Neuron (in vitro differentiated cells): Measurements from ENCODE around the gene ERBIN.

ENCODE experiments used
- H2AFZ ChIP-seq: one replicate; pipeline ENCODE4 v1.6.1; 2013; ENCODE audit warnings: low read depth, mild to moderate bottlenecking, inconsistent platforms, low read length, moderate library complexity
- H3K27me3 ChIP-seq: one replicate; pipeline ENCODE4 v1.6.1; 2013; ENCODE audit warnings: low read length; ENCODE audit not compliant: insufficient read depth
- H3K36me3 ChIP-seq: one replicate; pipeline ENCODE4 v1.6.1; 2013; ENCODE audit warnings: low read length; ENCODE audit not compliant: insufficient read depth
- H3K4me1 ChIP-seq: one replicate; pipeline ENCODE4 v1.6.1; 2013; ENCODE audit warnings: low read length; ENCODE audit not compliant: insufficient read depth
- H3K4me3 ChIP-seq: 2 replicates; pipeline ENCODE4 v1.5.1; 2013; ENCODE audit warnings: mild to moderate bottlenecking, low read length, moderate library complexity
- H3K9me3 ChIP-seq: one replicate; pipeline ENCODE4 v1.6.1; 2013; ENCODE audit warnings: low read length

ERBIN gene

DNA sequence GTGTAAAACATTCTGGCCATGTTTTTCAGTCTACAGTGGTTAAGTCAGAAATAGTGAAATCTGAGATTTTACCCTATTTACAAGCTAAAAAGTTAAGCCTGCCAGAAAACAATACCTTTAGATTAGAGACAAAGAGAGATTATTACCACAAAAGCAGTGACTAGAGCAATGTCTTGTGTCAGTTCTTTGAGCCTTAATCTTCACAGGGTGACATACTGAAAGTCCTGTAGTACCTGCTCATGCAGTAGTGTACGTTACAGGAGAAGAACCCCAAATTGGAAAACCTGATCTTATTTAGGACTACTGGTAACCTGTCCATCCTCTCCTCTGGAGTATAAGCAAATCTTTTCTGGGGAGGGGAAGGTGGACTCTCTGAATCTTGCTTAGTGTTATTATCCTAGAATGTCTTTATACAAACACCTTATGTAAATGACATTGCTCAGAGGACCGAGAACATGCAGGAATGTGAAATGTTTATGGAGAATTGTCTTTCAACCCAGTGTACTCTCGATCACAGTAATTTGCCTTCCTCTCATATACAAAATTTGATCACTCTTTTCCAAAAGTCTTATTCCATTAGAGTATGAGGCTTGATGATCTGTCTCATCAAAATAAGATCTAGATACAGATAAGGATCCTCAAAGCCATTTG is 55.7 kb downstream of the ERBIN start:
- Histone ChIP-seq H2AFZ (no peak overlapping the region), H3K36me3 (peaks cover 2% of the 10 kb centered on the region), H3K4me1 (peaks cover 4% of the 10 kb centered on the region), H3K27me3 (no peaks in the 10 kb centered on the region), H3K9me3 (peaks cover 6% of the 10 kb centered on the region), H3K4me3 (no peak overlapping the region)

- Histone ChIP-seq H3K4me3 (no peak overlapping the region), H2AFZ (no peak overlapping the region), H3K36me3 (peaks cover 2% of the 10 kb centered on the region), H3K9me3 (peaks cover 6% of the 10 kb centered on the region), H3K27me3 (no peaks in the 10 kb centered on the region), H3K4me1 (peaks cover 4% of the 10 kb centered on the region)
These were observed 56.3 kb downstream of the ERBIN start for GRCh38 chr5:65982635-65983034.

- H3K9me3 ChIP-seq: peaks cover 3% of the 10 kb centered on the region
- peaks cover 4% of the 10 kb centered on the region for H3K4me1 ChIP-seq
- no peak overlapping the region for H2AFZ ChIP-seq
- peaks cover 5% of the 10 kb centered on the region for H3K36me3 ChIP-seq
- H3K27me3 ChIP-seq: no peaks in the 10 kb centered on the region
- no peak overlapping the region for H3K4me3 ChIP-seq
These were observed 57.9 kb downstream of the ERBIN start for GRCh38 chr5:65984098-65984885.

DNA sequence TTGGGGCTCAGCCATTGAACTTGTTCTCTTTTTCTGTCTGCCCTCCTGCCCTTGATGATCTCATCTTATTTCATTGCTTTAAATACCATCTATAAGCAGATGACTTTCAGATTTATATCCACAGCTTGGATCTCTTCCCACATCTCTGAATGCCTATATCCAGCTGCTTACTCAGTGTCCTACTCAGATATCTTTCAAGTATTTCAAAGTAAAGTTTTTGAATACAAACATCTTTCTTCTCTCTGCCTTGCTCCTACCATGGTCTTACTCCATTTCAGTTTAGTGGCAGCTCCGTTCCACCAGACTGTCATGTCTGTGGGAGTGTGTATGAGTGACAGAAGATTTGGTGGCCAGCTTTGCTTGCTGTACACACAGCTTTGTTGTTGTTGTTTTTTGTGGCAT is 59.7 kb downstream of the ERBIN start:
- Histone ChIP-seq H3K36me3 (peaks cover 7% of the 10 kb centered on the region), H3K4me3 (no peak overlapping the region), H3K27me3 (no peaks in the 10 kb centered on the region), H2AFZ (no peak overlapping the region), H3K4me1 (peaks cover 4% of the 10 kb centered on the region), H3K9me3 (peaks cover 3% of the 10 kb centered on the region)

DNA sequence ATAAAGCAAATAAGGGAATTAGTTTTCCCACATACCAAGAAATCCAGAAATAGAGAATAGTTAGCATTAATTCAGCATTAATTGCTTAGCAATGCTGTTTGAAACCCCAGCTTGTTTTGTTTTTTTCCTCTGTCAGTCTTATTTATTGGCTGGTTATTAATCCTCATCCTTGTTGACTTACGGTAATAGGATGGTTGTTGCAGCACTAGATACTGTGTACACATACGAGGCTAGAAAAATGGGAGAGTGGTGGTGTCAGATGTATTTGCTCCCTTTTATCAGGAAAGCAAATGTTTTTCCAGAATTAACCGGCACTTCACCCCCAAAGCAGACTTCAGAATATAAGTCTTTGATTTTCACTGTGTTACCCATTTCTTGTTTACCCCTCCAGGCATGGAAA is 60.4 kb downstream of the ERBIN start:
- Histone ChIP-seq H3K9me3 (peaks cover 1% of the 10 kb centered on the region), H3K27me3 (no peaks in the 10 kb centered on the region), H3K4me3 (no peak overlapping the region), H3K4me1 (peaks cover 4% of the 10 kb centered on the region), H3K36me3 (peaks cover 5% of the 10 kb centered on the region), H2AFZ (no peak overlapping the region)

GRCh38 chr5:65987982-65988381 is 61.6 kb downstream of the ERBIN start:
- Histone ChIP-seq H3K4me1 (peaks cover 8% of the 10 kb centered on the region), H3K36me3 (peaks cover 14% of the 10 kb centered on the region), H3K27me3 (no peaks in the 10 kb centered on the region), H2AFZ (no peak overlapping the region), H3K4me3 (no peak overlapping the region), H3K9me3 (peaks cover 1% of the 10 kb centered on the region)

GRCh38 chr5:65989158-65989557 is 62.8 kb downstream of the ERBIN start:
- H3K9me3 ChIP-seq: peaks cover 1% of the 10 kb centered on the region

DNA sequence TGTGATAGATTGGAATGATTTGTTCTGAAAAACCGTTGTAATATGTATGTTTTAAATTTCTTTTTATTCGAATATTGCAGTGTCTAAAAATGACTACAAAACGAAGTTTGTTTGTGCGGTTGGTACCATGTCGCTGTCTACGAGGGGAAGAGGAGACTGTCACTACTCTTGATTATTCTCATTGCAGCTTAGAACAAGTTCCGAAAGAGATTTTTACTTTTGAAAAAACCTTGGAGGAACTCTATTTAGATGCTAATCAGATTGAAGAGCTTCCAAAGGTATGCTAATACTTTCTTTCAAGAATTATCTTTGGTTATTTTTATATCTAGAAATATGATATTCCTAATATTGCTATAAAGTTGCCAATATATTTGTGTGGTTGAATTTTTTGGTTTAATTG is 66.3 kb downstream of the ERBIN start:
- Histone ChIP-seq H3K36me3 (peaks cover 43% of the 10 kb centered on the region), H2AFZ (no peak overlapping the region), H3K4me3 (no peak overlapping the region), H3K9me3 (no peaks in the 10 kb centered on the region), H3K4me1 (peaks cover 4% of the 10 kb centered on the region), H3K27me3 (no peaks in the 10 kb centered on the region)

More at GRCh38 chr5:65989158-65989557, 62.8 kb downstream of the ERBIN start:
- Histone ChIP-seq H3K27me3 (no peaks in the 10 kb centered on the region), H3K4me1 (peaks cover 8% of the 10 kb centered on the region), H3K4me3 (no peak overlapping the region), H3K36me3 (peaks cover 25% of the 10 kb centered on the region), H2AFZ (no peak overlapping the region)

DNA sequence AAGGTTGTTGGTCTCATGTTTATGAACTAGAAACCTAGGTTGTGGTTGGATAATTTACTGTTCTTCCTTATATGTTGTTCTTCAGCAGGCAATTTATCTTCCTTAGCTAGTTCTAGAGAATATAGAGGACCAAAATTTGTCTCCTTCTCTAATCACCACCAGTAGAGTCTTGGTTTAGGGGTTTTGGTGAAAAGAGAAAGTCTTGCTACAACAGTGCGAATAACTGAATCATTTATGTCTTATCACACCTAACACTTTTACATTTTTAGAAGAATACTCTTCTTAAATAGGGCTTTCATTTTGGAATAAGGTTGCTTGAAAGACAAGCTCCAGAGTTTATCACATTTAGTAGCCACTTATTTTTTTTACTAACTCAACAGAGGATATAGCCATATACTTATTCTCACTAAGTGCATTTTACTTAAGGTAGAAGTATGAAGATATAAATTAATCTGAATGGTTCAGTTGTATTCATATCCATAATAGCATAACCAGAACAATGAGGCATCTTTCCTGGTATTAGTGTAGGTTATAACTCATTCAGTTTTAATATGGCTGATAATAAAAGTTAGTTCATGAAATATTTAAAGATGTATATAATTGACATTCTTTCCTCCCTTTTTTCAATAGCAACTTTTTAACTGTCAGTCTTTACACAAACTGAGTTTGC is 67.9 kb downstream of the ERBIN start:
- peaks cover 44% of the 10 kb centered on the region for H3K36me3 ChIP-seq
- peaks cover 4% of the 10 kb centered on the region for H3K4me1 ChIP-seq
- no peaks in the 10 kb centered on the region for H3K9me3 ChIP-seq
- no peak overlapping the region for H2AFZ ChIP-seq
- no peak overlapping the region for H3K4me3 ChIP-seq
- H3K27me3 ChIP-seq: no peaks in the 10 kb centered on the region

GRCh38 chr5:65999061-65999723 is 72.8 kb downstream of the ERBIN start:
- Histone ChIP-seq H3K4me1 (no peaks in the 10 kb centered on the region), H3K9me3 (peaks cover 2% of the 10 kb centered on the region), H2AFZ (no peak overlapping the region), H3K27me3 (no peaks in the 10 kb centered on the region), H3K36me3 (peaks cover 27% of the 10 kb centered on the region), H3K4me3 (no peak overlapping the region)

DNA sequence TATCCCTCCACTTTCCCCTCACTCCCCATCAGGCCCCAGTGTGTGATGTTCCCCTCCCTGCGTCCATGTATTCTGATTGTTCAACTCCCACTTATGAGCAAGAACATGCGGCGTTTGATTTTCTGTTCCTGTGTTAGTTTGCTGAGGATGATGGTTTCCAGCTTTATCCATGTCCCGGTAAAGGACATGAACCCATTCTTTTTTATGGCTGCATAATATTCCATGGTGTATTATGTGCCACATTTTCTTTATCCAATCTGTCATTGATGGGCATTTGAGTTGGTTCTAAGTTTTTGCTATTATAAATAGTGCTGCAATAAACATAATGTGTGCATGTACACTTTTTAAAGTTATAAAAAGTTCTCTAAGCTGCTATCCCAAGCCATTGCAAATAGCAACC is 75.6 kb downstream of the ERBIN start:
- no peaks in the 10 kb centered on the region for H3K27me3 ChIP-seq
- H3K9me3 ChIP-seq: peaks cover 8% of the 10 kb centered on the region
- peaks cover 20% of the 10 kb centered on the region for H3K36me3 ChIP-seq
- H2AFZ ChIP-seq: no peak overlapping the region
- H3K4me1 ChIP-seq: no peaks in the 10 kb centered on the region
- H3K4me3 ChIP-seq: no peak overlapping the region

DNA sequence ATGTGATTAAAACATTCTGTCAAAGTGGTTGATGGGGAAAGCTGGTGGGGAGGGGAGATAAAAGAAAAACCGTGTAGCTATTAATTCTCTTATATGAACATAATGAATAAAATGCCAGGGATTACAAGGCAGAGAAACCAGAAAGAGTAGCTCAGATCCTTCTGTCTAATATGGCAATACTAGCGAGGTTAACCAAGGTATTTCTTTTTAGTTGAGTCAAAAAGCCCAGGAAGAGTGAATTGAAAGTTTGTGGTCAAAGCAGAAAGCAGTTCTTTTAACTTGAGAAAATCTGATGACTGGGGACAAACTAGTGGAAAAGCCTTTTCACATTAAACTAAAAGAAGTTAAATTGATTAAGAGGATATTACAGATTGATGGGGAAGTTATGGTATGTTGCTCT is 76.0 kb downstream of the ERBIN start:
- Histone ChIP-seq H2AFZ (no peak overlapping the region), H3K36me3 (peaks cover 20% of the 10 kb centered on the region), H3K4me1 (no peaks in the 10 kb centered on the region), H3K9me3 (peaks cover 8% of the 10 kb centered on the region), H3K27me3 (no peaks in the 10 kb centered on the region), H3K4me3 (no peak overlapping the region)

DNA sequence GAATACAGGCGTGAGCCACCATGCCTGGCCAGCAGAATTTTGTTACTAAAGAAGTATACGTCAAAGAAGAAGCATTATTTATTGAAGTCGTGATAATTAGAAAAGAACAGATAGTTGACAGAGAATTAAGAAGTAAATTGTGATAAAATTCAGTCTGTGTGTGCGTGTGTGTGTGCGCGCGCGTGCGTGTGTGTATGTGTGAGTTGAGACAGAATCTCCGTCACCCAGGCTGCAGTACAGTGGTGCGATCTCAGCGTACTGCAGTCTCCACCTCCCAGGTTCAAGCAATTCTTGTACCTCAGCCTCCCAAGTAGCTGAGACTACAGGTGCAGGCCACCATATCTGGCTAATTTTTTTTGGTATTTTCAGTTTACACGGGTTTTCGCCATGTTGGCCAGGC is 77.8 kb downstream of the ERBIN start:
- Histone ChIP-seq H3K27me3 (no peaks in the 10 kb centered on the region), H3K9me3 (peaks cover 8% of the 10 kb centered on the region), H3K4me1 (no peaks in the 10 kb centered on the region), H3K4me3 (no peak overlapping the region), H2AFZ (no peak overlapping the region), H3K36me3 (peaks cover 16% of the 10 kb centered on the region)
